Natural killer cell (primary cell): ENCODE data around the gene FASTK. TPM values are rescaled to one million over a fixed set of nuclear protein-coding genes. Genes with fewer than 3 reads are reported as not detected.

Experiments
- ATAC-seq, 3 donors: fragments of 150-1000 bp in 2 of 3; fragments of 200-7000 bp in 1 of 3; cut with Tn5 transposase; 1 replicate in 1 of 3; 2 replicates in 2 of 3; pipeline ENCODE4 v1.10.0; 2021; ENCODE audit warnings: mild to moderate bottlenecking in 2 of 3, moderate library complexity in 2 of 3
- DNase-seq, 2 donors: peaks; one replicate each; pipeline versions ENCODE4 v3.0.0 to v3.0.0-alpha.2; 2013 to 2021; ENCODE audit warnings: mixed read lengths in 1 of 2
- H3K27ac ChIP-seq: one replicate; pipeline ENCODE4 v1.5.1; 2013; ENCODE audit warnings: mild to moderate bottlenecking, low read length
- H3K27me3 ChIP-seq: one replicate; pipeline ENCODE4 v1.6.1; 2013; ENCODE audit warnings: low read length; ENCODE audit not compliant: control insufficient read depth, insufficient read depth
- H3K36me3 ChIP-seq: one replicate; pipeline ENCODE4 v1.6.1; 2013; ENCODE audit warnings: low read length; ENCODE audit not compliant: control insufficient read depth, insufficient read depth
- H3K4me1 ChIP-seq: one replicate; pipeline ENCODE4 v1.6.1; 2013; ENCODE audit warnings: low read length; ENCODE audit not compliant: control insufficient read depth, insufficient read depth
- H3K4me3 ChIP-seq: one replicate; pipeline ENCODE4 v1.5.1; 2013; ENCODE audit warnings: low read length
- H3K9me3 ChIP-seq: one replicate; pipeline ENCODE4 v1.6.1; 2013; ENCODE audit warnings: low read length; ENCODE audit not compliant: control insufficient read depth, insufficient read depth
- H3K27ac Mint-ChIP-seq, 2 donors: one replicate each; pipeline ENCODE4 v1.8.0; 2022; ENCODE audit warnings: mild to moderate bottlenecking in 2 of 2, mixed read lengths in 2 of 2, moderate library complexity in 1 of 2
- H3K27me3 Mint-ChIP-seq, 2 donors: one replicate each; pipeline ENCODE4 v1.8.0; 2022; ENCODE audit warnings: low read depth in 2 of 2, mixed read lengths in 2 of 2
- H3K36me3 Mint-ChIP-seq: one replicate; pipeline ENCODE4 v1.8.0; 2022; ENCODE audit warnings: mixed read lengths
- H3K4me1 Mint-ChIP-seq, 2 donors: one replicate each; pipeline ENCODE4 v1.8.0; 2022; ENCODE audit warnings: mixed read lengths in 2 of 2
- H3K4me3 Mint-ChIP-seq: one replicate; pipeline ENCODE4 v1.8.0; 2022; ENCODE audit warnings: mild to moderate bottlenecking, moderate library complexity, mixed read lengths
- H3K9me3 Mint-ChIP-seq, 2 donors: one replicate each; pipeline ENCODE4 v1.8.0; 2022; ENCODE audit warnings: mixed read lengths in 2 of 2
- WGBS: methylation state at CpG from one replicate; pipeline ENCODE4 v1.1.7; 2013; ENCODE audit warnings: missing lambda C conversion rate; ENCODE audit not compliant: insufficient coverage; 5-methylcytosine and 5-hydroxymethylcytosine counted together
- intact Hi-C: fragments of 100-400 bp; cut with micrococcal nuclease; formaldehyde crosslinking; loops from one replicate; pipeline ENCODE4 v1.14.2; 2022
- total RNA-seq, 4 donors: library from RNA; stranded (reverse); fragments of 120-200 nt in 1 of 4; gene quantifications; one replicate each; pipeline versions ENCODE4 v1.2.3 to v1.2.4, GENCODE V29; 2013 to 2022
- TF ChIP-seq, protein P1 (sequence below): fragments of 200-600 bp; IDR thresholded peaks from one replicate; pipeline ENCODE4 v1.8.0; 2022; ENCODE audit warnings: antibody characterized with exemption

Gene FASTK
- total RNA-seq, 3 donors from 2014 or later (not counting 1 experiment from before 2014, with no cell fraction given) = 72.8 to 89.4 (median 85.2) TPM

DNA sequence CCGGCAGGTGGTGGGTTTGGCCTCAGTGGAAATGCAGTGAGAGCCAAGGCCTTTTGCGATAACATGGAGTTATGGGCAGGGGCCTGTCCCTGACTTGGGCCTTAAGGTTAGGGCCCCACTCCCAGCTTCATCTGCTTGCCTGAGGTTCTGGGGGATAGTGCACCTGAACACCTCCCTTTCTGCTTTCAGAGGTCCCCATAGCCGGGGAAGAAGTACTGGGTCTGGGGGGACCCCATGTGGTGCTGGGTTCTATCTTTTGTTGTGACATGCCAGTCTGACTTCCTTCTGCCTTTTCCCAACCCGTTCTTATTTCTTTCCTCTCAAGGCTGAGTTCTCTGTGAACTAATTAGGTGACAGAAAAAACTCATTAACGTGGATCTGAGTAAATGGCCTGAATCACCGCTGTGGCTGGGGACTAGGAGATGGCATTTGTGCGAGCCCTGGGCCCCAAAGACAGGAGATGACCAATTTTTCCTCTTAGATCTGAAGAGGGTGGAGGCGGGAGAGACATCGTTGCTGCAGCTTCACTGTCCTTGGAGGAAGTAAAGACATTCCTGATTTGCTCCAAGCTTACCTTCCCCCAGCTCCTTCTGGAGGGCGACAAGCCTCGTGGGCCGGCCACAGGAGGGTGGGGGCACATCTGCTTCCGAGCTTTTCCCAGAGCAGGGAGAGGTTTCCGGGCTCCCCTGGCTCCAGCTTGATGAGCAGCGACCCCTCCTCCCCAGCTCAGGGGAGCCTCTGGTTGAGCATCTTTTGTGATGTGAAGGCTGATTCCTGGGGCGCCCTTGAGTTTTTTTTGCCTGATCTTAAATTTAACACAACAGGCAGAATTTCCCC is 7.6 kb upstream of the FASTK start:
- 38% methylated on average over 15 of the region's 16 CpGs for WGBS

DNA sequence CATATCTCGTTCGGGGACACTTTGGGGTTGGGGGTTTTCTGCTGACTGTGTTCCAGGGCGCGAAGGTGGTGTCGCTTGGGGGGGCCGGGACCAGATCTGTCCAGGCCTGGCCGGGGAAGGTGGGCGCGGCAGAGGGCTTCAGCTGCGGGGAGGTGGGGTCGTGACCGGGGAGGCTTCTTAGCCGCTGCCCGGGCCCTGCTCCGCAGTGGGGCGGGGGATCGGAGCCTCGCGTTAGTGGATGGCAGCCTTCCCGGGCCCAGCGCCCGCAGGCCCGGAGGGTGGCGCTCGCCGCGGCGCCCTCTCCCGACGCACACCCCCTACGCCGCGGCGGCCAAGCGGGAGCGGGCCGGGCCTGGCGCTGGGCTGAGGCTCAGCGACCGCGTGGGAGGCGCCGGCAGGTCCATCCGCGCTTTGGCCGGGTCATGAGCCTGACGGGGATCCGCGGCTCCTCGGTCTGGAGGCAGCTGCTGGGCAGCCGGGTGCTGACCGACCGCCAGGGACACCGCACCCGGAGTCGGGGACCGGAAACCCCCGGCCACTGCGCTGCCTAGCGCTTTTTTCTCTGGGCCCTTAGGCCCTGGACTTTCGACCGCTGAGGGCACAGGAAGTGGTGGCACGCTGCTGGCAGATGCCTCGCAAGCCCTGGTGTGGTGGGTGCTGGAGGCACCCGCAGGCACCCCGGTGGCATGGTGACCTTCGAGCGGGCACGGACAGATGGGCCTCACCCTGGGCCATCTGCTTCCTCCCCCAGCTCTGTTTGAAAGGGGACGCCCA is 6.8 kb upstream of the FASTK start:
- TF ChIP-seq, protein P1, sequence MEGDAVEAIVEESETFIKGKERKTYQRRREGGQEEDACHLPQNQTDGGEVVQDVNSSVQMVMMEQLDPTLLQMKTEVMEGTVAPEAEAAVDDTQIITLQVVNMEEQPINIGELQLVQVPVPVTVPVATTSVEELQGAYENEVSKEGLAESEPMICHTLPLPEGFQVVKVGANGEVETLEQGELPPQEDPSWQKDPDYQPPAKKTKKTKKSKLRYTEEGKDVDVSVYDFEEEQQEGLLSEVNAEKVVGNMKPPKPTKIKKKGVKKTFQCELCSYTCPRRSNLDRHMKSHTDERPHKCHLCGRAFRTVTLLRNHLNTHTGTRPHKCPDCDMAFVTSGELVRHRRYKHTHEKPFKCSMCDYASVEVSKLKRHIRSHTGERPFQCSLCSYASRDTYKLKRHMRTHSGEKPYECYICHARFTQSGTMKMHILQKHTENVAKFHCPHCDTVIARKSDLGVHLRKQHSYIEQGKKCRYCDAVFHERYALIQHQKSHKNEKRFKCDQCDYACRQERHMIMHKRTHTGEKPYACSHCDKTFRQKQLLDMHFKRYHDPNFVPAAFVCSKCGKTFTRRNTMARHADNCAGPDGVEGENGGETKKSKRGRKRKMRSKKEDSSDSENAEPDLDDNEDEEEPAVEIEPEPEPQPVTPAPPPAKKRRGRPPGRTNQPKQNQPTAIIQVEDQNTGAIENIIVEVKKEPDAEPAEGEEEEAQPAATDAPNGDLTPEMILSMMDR = peak; percentile 31
- ATAC-seq = peak; percentile 6 to 26 (median 15)
- WGBS = under 1% methylated on average over 70 of the region's 70 CpGs
- Mint-ChIP-seq H3K36me3 (no peaks in the 10 kb centered on the region), H3K27ac (peak overlapping the region; percentile 45 to 80), H3K4me1 (peaks cover 48 to 55% of the 10 kb centered on the region in 2 donors), H3K4me3 (peak overlapping the region; percentile 91), H3K27me3 (no peaks in the 10 kb centered on the region), H3K9me3 (no peaks in the 10 kb centered on the region)
- peak; percentile 39 to 71 for DNase-seq
- Histone ChIP-seq H3K9me3 (no peaks in the 10 kb centered on the region), H3K4me3 (peak overlapping the region; percentile 63), H3K4me1 (peaks cover 55% of the 10 kb centered on the region), H3K36me3 (no peaks in the 10 kb centered on the region), H3K27ac (peak overlapping the region; percentile 62), H3K27me3 (no peaks in the 10 kb centered on the region)
- intact Hi-C loops = no loop called here

More for the DNA sequence above, 7.6 kb upstream of the FASTK start:
- H3K27me3 ChIP-seq = no peaks in the 10 kb centered on the region
- peak overlapping the region; percentile 37 for H3K4me3 ChIP-seq
- Mint-ChIP-seq H3K4me1 (peaks cover 42 to 48% of the 10 kb centered on the region in 2 donors), H3K27me3 (no peaks in the 10 kb centered on the region), H3K9me3 (no peaks in the 10 kb centered on the region), H3K36me3 (no peaks in the 10 kb centered on the region), H3K4me3 (peak overlapping the region; percentile 74), H3K27ac (peak overlapping the region; percentile 45 to 80)
- intact Hi-C loops = no loop called here
- no peaks in the 10 kb centered on the region for H3K36me3 ChIP-seq
- H3K4me1 ChIP-seq = peaks cover 50% of the 10 kb centered on the region
- DNase-seq (no peak), ATAC-seq (no peak)
- H3K9me3 ChIP-seq = no peaks in the 10 kb centered on the region
- peak overlapping the region; percentile 62 for H3K27ac ChIP-seq
- TF ChIP-seq, protein P1 = no peak

DNA sequence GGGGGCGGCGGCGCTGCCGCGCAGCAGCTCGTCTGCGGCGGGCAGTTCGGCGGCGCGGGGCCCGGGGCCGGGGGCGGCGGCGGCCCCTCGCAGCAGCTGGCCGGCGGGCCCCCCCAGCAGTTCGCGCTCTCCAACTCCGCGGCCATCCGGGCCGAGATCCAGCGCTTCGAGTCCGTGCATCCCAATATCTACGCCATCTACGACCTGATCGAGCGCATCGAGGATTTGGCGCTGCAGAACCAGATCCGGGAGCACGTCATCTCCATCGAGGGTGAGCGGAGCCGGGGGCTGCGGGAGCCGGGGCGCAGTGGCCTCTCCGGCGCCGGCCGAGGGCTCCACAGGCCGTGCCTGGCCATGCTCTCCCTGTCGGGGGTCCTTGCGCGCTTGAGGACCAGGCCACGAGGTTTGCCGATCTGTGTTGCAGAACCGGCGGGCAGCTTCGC is 6.2 kb upstream of the FASTK start:
- Histone ChIP-seq H3K36me3 (no peaks in the 10 kb centered on the region), H3K27me3 (no peaks in the 10 kb centered on the region), H3K4me1 (peaks cover 61% of the 10 kb centered on the region), H3K4me3 (peak overlapping the region; percentile 63), H3K9me3 (no peaks in the 10 kb centered on the region), H3K27ac (peak overlapping the region; percentile 59)
- no peaks in the 10 kb centered on the region for H3K36me3 Mint-ChIP-seq
- H3K27me3 Mint-ChIP-seq = no peaks in the 10 kb centered on the region
- H3K27ac Mint-ChIP-seq = peak overlapping the region; percentile 26 to 80
- no peaks in the 10 kb centered on the region for H3K9me3 Mint-ChIP-seq
- intact Hi-C loops = no loop called here
- peaks cover 48 to 61% of the 10 kb centered on the region in 2 donors for H3K4me1 Mint-ChIP-seq
- under 1% methylated on average over 56 of the region's 56 CpGs for WGBS
- ATAC-seq (no peak), DNase-seq (peak in 1 of 2 donors; percentile 62)
- H3K4me3 Mint-ChIP-seq = peak overlapping the region; percentile 91
- TF ChIP-seq, protein P1 = no peak
